Heart left ventricle (tissue), 13 donors: ENCODE results near the gene NRP1.
A peak's percentile ranks its signal among the peaks of the same experiment; 100 is the strongest.

Experiments used
- POLR2A ChIP-seq, 2 donors: fragments of 450-650 bp; IDR thresholded peaks; one replicate each; pipeline ENCODE4 v1.6.1; 2017; ENCODE audit warnings: antibody characterized with exemption in 2 of 2, mild to moderate bottlenecking in 2 of 2, moderate library complexity in 2 of 2
- TF ChIP-seq, protein P1 (sequence below), 12 donors: fragments of 200-600 bp; sonication (generic) in 4 of 12; IDR thresholded peaks; one replicate each; pipeline versions ENCODE4 v1.5.0 to v1.8.0; 2018 to 2022; ENCODE audit warnings: antibody characterized with exemption in 12 of 12, mild to moderate bottlenecking in 5 of 12
- donor health status: ischemic (EF 13 %, LVEDD 7.1; RV severe dilation, severe dysfunction).
- donor health status: DM: no; HTN: yes; CAD: no.
- donor health status: DM: no; HTN: no; CAD: no.
- donor health status: ischemic (EF 25% LVEDD 6.9; RV normal size, moderate dysfunction).
- donor health status: ischemic (EF 25% LVEDD 5.7; RV mildly dilated, moderate dysfunction).
- donor health status: ischemic (EF 35%, LVEDD 5.7; RV mildly dilated, moderate dysfunction).
- donor health status: nonischemic (EF 11% LVEDD 7.7; RV severe dilation, severe dysfunction).
- donor health status: DM: yes; HTN: yes; CAD: no.
- donor health status: PGD.
- donor health status: ischemic (EF 29% LVEDD 5.4; RV normal size, mild dysfunction).
- donor health status: nonischemic (EF 23%, LVEDD 6.1; RV moderate dilation, normal function).

DNA sequence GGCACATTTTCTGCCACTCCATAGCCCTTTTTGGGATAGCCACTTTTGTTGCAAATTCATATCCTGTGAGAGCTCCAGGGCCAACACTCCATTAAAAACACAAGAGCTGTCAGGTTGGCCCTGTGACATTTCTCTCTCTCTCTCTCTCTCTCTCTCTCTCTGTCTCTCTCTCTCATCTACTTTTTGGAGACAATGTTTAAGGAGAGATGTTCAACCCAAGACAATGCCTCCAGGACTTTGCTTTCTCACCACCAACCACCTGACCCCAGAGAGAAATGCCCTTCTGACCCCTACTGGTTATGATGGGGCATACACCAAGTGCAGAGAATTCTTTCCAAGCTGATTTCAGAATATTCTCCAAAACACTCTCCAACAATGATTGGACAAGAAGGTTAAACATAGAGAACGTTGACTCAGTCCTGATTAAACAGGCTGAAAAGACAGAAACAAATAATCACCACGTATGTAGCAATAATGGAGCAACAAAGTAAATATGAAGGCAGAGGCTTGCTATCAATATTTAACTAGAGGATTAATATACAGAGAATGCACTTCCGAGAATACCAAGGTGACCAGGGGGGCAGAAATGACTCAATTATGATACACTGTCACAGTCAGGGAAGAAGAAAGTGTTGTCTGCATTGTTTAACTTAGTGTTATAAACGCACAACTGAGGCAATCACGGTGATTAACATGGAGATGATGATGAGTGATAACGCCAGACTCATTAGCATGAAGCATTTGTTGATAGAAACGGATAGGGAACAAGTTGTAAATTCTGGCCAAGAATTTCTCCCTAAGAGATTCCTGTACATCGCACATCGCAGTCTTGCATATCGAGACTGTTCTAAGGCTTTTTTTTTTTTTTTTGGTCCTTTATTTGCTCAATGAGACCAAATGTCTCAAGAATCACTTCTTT, 178.5 kb downstream of the NRP1 start:
- TF ChIP-seq, protein P1, sequence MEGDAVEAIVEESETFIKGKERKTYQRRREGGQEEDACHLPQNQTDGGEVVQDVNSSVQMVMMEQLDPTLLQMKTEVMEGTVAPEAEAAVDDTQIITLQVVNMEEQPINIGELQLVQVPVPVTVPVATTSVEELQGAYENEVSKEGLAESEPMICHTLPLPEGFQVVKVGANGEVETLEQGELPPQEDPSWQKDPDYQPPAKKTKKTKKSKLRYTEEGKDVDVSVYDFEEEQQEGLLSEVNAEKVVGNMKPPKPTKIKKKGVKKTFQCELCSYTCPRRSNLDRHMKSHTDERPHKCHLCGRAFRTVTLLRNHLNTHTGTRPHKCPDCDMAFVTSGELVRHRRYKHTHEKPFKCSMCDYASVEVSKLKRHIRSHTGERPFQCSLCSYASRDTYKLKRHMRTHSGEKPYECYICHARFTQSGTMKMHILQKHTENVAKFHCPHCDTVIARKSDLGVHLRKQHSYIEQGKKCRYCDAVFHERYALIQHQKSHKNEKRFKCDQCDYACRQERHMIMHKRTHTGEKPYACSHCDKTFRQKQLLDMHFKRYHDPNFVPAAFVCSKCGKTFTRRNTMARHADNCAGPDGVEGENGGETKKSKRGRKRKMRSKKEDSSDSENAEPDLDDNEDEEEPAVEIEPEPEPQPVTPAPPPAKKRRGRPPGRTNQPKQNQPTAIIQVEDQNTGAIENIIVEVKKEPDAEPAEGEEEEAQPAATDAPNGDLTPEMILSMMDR (IDR thresholded peaks at IDR 0.05) = peak; percentile 22 to 54 (median 42)
- TF ChIP-seq POLR2A (IDR thresholded peaks at IDR 0.05) = no peak
